Activated CD4-positive, alpha-beta T cell treated with anti-CD3 and anti-CD28 coated beads for 48 hours (primary cell): Measurements from ENCODE around the gene ZKSCAN3.
A peak's percentile ranks its signal among the peaks of the same experiment; 100 is the strongest.
"Not testable (repeated sequence)": the region's sequence is repeated elsewhere in the genome, so short reads cannot be mapped to it uniquely, and the experiment has no call there.

Source experiments
- DNase-seq: peaks from one replicate; pipeline ENCODE4 v3.0.0-alpha.2; 2020

Gene ZKSCAN3

DNA sequence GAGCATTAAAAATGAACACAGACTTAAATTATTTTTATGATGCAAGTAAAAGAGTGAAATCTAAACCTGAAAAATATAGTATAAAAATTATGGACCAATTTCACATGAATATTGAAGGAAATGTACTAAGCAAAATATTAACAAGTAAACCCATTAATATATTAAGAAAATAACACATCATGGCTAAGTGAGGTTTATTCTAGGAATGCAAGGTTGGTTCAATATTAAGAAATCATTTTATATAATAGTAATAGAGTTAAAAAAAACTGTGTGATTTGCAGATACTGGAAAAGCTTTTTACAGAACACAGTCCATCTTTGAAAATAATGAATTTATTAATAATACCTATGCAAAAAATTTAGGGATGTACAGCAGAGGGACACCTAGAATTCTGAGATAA is 28.9 kb downstream of the ZKSCAN3 start:
- no peak for DNase-seq

- no peak for DNase-seq
Measured at GRCh38 chr6:28380381-28380780, 30.6 kb downstream of the ZKSCAN3 start.

- DNase-seq = peak; percentile 65
Measured at GRCh38 chr6:28383235-28384142, 33.7 kb downstream of the ZKSCAN3 start.

DNA sequence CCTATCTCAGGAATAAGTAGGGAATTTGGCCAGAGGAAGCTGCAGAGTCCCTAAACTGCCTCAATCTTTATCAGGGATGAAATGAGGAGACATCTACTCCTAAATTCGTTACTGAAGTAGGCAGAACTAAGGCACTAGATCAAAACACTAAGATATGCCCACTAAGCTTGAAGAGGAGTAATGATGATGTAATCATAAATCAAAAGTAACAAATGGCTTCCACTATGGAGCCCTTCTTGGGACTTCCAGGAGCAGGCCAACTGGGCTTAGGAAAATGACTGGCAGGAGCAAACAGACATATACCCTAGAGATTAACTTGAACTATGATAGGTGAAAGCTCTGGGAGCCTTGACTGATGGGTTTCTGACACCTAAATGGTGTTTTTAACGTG is 34.4 kb downstream of the ZKSCAN3 start:
- no peak for DNase-seq

DNA sequence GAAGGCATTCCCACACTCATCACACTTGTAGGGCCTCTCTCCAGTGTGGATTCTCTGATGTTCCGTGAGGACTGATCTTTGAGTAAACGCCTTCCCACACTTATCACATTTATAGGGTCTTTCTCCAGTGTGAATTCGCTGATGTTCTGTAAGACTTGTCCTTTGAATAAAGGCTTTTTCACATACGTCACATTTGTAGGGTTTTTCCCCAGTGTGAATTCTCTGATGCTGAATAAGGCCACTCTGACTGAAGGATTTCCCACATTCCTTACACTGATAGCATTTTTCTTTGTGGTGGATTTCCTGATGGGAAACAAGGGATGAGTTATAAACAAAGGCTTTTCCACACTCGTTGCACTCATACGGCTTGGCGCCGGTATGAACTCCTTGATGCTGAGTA is 40.9 kb downstream of the ZKSCAN3 start:
- DNase-seq = no peak

DNA sequence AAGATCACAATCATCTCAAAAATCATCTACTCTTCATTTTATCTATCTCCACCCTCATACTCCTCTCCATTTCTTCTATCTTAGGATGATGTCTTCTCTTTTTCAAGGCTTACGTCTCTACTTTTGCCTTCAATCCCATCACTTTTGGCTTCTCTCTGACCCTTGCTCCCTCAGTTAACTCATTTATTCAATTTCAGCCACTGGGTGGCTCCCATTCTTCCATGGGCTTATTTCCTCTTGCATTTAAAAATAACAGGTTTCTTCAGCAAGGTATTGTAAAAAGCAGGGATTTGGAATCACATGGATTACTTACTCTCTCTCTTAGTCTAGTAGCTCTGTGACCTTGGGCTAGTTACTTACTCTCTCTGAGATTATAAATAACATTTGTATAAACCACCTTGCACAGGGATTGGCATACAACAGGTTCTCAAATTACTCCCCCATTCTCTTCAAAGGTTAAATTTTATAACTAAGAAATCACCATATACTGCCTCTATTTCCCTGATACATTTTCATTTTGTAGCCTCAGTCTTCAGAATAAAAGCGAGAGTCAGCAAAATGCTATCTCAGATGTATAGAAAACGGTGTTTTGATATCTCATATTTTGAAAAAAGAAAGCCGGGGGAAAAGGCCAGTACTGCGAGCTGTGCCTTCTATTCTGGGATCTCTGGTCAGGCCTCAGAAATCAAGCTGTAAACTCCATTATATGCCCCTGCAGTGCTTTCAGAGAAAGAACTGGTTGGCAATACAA is 44.3 kb downstream of the ZKSCAN3 start:
- no peak for DNase-seq

- DNase-seq = no peak
Measured at GRCh38 chr6:28395918-28396317, 46.2 kb downstream of the ZKSCAN3 start.

- peak; percentile 93 for DNase-seq
Measured at GRCh38 chr6:28399350-28400121, 49.8 kb downstream of the ZKSCAN3 start, which contains the start of gene ZSCAN12. Gene ZSCAN12, minus strand, starts transcription at chr6:28399747. Its CDS starts 1,342 bp downstream, at chr6:28398405.

DNA sequence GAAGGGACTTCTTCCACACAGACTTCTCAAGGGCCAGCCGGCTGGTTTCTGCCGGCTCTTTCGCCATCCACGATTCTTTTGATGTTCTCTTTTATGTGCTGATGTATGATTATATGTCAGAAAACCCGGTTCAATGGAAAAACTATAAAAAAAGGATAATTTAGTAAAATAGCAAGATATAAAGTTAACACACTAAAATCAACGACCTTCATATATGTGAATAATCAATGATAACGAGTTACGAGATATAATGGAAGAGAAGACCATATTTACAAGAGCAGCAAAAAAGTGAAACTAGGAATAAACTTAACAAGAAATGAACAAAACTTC is 50.3 kb downstream of the ZKSCAN3 start:
- DNase-seq = no peak

DNA sequence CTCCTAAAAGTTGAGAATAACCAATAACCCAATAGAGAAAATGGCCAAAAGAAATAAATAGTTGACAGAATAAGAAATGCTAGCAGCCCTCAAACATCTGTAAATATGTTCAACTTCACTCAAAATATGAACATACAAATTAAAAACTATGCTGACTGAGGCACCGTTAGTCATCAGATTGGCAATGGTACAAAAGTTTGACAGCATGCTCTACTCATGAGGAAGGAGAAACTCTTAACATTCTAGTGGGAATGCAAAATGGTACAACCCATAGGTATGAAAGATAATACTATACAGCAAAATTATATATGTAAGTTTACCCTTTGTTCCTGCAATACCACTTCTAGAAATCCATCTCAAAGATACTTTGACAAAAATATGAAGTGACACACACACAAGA is 51.4 kb downstream of the ZKSCAN3 start:
- DNase-seq = no peak

- no peak for DNase-seq
Measured at GRCh38 chr6:28402197-28402596, 52.5 kb downstream of the ZKSCAN3 start.

DNA sequence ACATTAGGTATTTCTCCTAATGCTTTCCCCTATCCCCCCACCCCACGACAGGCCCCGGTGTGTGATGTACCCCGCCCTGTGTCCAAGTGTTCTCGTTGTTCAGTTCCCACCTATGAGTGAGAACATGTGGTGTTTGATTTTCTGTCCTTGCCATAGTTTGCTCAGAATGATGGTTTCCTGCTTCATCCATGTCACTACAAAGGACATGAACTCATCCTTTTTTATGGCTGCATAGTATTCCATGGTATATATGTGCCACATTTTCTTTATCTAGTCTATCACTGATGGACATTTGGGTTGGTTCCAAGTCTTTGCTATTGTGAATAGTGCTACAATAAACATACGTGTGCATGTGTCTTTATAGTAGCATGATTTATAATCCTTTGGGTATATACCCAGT is 54.2 kb downstream of the ZKSCAN3 start:
- not testable (repeated sequence) for DNase-seq

DNA sequence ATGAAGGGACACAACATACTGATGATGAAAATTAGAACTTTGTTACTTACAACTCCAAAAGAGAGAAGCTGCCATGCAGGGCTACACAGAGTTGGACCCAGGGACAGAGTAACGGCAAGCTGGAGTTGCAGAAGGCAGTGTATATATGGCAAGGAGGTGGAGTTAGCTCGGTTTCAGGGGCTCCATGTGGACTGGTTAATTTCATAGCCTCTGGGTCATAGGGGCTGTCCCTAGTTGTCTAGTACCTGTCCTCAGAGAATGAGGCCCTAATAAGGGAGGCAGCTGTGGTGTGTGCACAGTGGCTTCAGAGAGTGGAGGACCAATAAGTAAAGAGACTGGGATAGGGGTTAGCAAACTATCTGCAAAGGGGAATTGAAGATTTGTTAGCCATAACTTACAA is 57.7 kb downstream of the ZKSCAN3 start:
- no peak for DNase-seq

DNA sequence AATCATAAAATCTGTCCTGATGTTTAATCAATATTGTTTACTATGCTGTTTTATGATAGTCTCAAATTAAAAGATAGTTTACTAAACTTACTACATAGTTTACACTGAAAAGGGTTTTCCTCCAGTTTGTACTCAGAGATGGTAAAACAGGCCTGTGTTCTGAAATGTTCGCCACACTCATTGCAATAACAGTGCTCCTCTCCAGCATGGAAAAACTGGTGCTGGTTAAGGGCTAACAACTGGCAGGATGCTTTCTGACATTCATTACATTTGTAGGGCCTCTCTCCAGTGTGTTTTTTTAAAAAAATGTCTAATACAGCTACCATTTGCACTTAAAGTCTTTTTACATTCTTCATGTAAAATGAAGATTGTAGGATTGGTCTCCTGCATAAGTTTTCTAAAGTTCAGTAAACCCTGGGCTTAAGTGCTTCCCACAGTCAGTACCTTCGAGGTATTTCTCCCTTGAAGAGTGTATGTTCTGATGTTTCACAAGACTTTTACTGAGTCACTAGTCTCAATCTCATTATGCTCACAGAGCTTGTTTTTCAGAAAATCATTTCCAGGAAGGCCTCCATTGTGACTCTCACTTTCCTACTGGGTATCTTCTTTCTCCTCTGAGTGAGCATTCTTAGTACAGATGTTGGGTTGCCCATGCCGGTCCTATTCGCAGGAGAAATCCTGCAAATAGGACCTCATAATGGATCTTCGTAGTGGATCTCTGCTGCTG is 58.5 kb downstream of the ZKSCAN3 start:
- DNase-seq = no peak

DNA sequence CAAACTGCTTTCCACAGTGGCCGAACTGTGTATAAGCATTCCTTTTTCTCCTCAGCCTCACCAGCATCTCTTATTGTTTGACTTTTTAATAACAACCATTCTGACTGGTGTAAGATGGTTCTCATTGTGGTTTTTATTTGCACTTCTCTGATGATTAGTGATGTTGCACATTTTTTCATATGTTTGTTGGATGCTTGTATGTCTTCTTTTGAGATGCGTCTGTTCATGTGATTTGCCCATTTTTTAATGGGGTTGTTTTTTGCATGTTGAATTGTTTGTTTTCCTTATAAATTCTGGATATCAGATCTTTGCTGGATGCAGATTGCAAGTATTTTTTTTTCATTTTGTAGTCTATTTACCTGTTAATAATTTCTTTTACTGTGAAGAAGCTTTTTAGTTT is 61.0 kb downstream of the ZKSCAN3 start:
- no peak for DNase-seq

DNA sequence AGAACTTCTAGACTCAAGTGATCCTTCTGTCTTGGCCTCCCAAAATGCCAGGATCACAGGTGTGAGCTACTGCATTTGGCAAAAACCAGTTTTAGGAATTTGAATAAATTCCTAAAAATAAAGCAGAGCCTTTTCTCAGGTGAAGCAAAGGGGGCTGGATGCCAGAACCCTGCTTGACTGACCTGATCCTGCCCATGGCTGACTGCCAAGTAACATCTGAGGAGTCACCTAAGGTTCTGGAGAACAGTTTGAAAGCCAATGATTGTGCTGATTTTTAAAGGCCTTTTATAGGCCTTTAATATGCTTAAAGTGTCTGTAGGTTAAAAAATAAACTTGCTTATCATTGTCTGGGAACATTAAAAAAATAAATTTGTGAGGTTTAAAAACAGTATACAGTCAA is 63.9 kb downstream of the ZKSCAN3 start:
- no peak for DNase-seq
